IMR-90 (cell line): Measurements from ENCODE around the gene EGFL8. TPM values are rescaled to one million over a fixed set of nuclear protein-coding genes. Genes with fewer than 3 reads are reported as not detected.
A peak's percentile ranks its signal among the peaks of the same experiment; 100 is the strongest.

ENCODE experiments used
- ATAC-seq: fragments of 200-7000 bp; cut with Tn5 transposase; 2 replicates; pipeline ENCODE4 v1.9.1; 2020; ENCODE audit warnings: low read depth, mild to moderate bottlenecking, moderate library complexity
- BruUV-seq: library from RNA; stranded (reverse); fragments of 400-500 nt; replicated peaks from 2 replicates; lab custom pipeline; 2021; lab: Mats Ljungman, UMichigan
- CTCF ChIA-PET: fragments of 300-600 bp; formaldehyde crosslinking; extraction: SDS; loops from one replicate; lab custom pipeline; 2021; ENCODE audit warnings: antibody characterized with exemption; lab: Yijun Ruan, JAX
- POLR2A ChIA-PET: fragments of 300-600 bp; sonication (Branson Sonifier 250); formaldehyde crosslinking; loops from one replicate; lab custom pipeline; 2022; ENCODE audit warnings: antibody characterized with exemption; ENCODE audit not compliant: unreplicated experiment; lab: Charles Lee
- DNase-seq: peaks from one replicate; pipeline ENCODE4 v3.0.0; 2013
- H2AFZ ChIP-seq: replicated peaks from 2 replicates; pipeline ENCODE3; 2013; ENCODE audit warnings: low read length, mild to moderate bottlenecking; ENCODE audit not compliant: poor library complexity
- H2AK5ac ChIP-seq: 2 replicates; pipeline ENCODE4 v1.6.1; 2013; ENCODE audit warnings: low read depth, low read length, inconsistent platforms
- H2AK9ac ChIP-seq: replicated peaks from 2 replicates; pipeline ENCODE3; 2013; ENCODE audit warnings: mild to moderate bottlenecking, low read depth, low read length, moderate library complexity; ENCODE audit not compliant: poor library complexity
- H2BK120ac ChIP-seq: 2 replicates; pipeline ENCODE4 v1.6.1; 2013; ENCODE audit warnings: low read depth, low read length, inconsistent platforms
- H2BK15ac ChIP-seq: 3 replicates; pipeline ENCODE4 v1.6.1; 2013; ENCODE audit warnings: low read depth, low read length, inconsistent platforms
- H2BK20ac ChIP-seq: 2 replicates; pipeline ENCODE4 v1.6.1; 2013; ENCODE audit warnings: low read depth, mild to moderate bottlenecking, inconsistent platforms, low read length, moderate library complexity
- H2BK5ac ChIP-seq: 2 replicates; pipeline ENCODE4 v1.6.1; 2013; ENCODE audit warnings: mild to moderate bottlenecking, low read depth, low read length, inconsistent platforms; ENCODE audit not compliant: poor library complexity, severe bottlenecking
- H3K14ac ChIP-seq: replicated peaks from 2 replicates; pipeline ENCODE4 v1.6.1; 2013; ENCODE audit warnings: low read depth, low read length, inconsistent platforms
- H3K18ac ChIP-seq: 2 replicates; pipeline ENCODE4 v1.6.1; 2013; ENCODE audit warnings: low read depth, low read length, control low read depth
- H3K23ac ChIP-seq: 2 replicates; pipeline ENCODE4 v1.6.1; 2013; ENCODE audit warnings: low read depth, low read length, inconsistent platforms
- H3K27ac ChIP-seq: 2 replicates; pipeline ENCODE4 v1.5.1; 2013; ENCODE audit warnings: mild to moderate bottlenecking, control low read depth, low read length; ENCODE audit not compliant: insufficient read depth
- H3K27me3 ChIP-seq: 2 replicates; pipeline ENCODE4 v1.6.1; 2013; ENCODE audit warnings: low read length; ENCODE audit not compliant: control insufficient read depth, insufficient read depth
- H3K36me3 ChIP-seq: 2 replicates; pipeline ENCODE4 v1.6.1; 2013; ENCODE audit warnings: low read length, mixed read lengths; ENCODE audit not compliant: control insufficient read depth, insufficient read depth
- H3K4ac ChIP-seq: 2 replicates; pipeline ENCODE4 v1.6.1; 2013; ENCODE audit warnings: low read depth, low read length, inconsistent platforms
- H3K4me1 ChIP-seq: 2 replicates; pipeline ENCODE4 v1.6.1; 2013; ENCODE audit warnings: low read length, mixed read lengths; ENCODE audit not compliant: control insufficient read depth, insufficient read depth
- H3K4me2 ChIP-seq: 2 replicates; pipeline ENCODE4 v1.6.1; 2013; ENCODE audit warnings: low read depth, mild to moderate bottlenecking, control low read depth, low read length, moderate library complexity
- H3K4me3 ChIP-seq: 2 replicates; pipeline ENCODE4 v1.5.1; 2013; ENCODE audit warnings: low read depth, mild to moderate bottlenecking, control low read depth, low read length, moderate library complexity; ENCODE audit not compliant: insufficient read depth
- H3K56ac ChIP-seq: 2 replicates; pipeline ENCODE4 v1.6.1; 2013; ENCODE audit warnings: low read length, inconsistent platforms; ENCODE audit not compliant: insufficient read depth; ENCODE audit errors: extremely low read depth
- H3K79me1 ChIP-seq, 2 experiments: 2 replicates each; pipeline ENCODE4 v1.6.1; 2013; ENCODE audit warnings: low read length in 2 of 2, inconsistent platforms in 1 of 2, low read depth in 1 of 2
- H3K9ac ChIP-seq: 2 replicates; pipeline ENCODE4 v1.6.1; 2013; ENCODE audit warnings: low read depth, low read length, control low read depth
- H3K9me1 ChIP-seq: 2 replicates; pipeline ENCODE4 v1.6.1; 2013; ENCODE audit warnings: low read length, inconsistent platforms; ENCODE audit not compliant: insufficient read depth
- H3K9me3 ChIP-seq: 2 replicates; pipeline ENCODE4 v1.6.1; 2013; ENCODE audit warnings: low read length; ENCODE audit not compliant: control insufficient read depth, insufficient read depth
- H4K20me1 ChIP-seq: 2 replicates; pipeline ENCODE4 v1.6.1; 2013; ENCODE audit warnings: low read length, inconsistent platforms; ENCODE audit not compliant: insufficient read depth
- H4K5ac ChIP-seq: 2 replicates; pipeline ENCODE4 v1.6.1; 2013; ENCODE audit warnings: mild to moderate bottlenecking, low read depth, low read length, control low read depth
- H4K8ac ChIP-seq, 2 experiments: 2 replicates each; pipeline ENCODE4 v1.6.1; 2013; ENCODE audit warnings: low read depth in 2 of 2, low read length in 2 of 2, control low read depth in 1 of 2, inconsistent platforms in 1 of 2
- H4K91ac ChIP-seq: 2 replicates; pipeline ENCODE4 v1.6.1; 2013; ENCODE audit warnings: low read depth, low read length, inconsistent platforms; ENCODE audit not compliant: insufficient read depth
- CEBPB ChIP-seq: IDR thresholded peaks from 2 replicates; pipeline ENCODE4 v1.6.1; 2012; ENCODE audit warnings: low read depth, low read length, improper control_type of control experiment
- CHD1 ChIP-seq: IDR thresholded peaks from 2 replicates; pipeline ENCODE4 v1.6.1; 2012; ENCODE audit warnings: low read depth, low read length, improper control_type of control experiment
- MXI1 ChIP-seq: IDR thresholded peaks from 2 replicates; pipeline ENCODE4 v1.6.1; 2012; ENCODE audit warnings: low read depth, mild to moderate bottlenecking, low read length, moderate library complexity, borderline replicate concordance
- NFE2L2 ChIP-seq: fragments of 150-350 bp; IDR thresholded peaks from 2 replicates; pipeline ENCODE4 v1.6.1; 2016; ENCODE audit warnings: low read depth, mild to moderate bottlenecking, low read length
- POLR2A ChIP-seq: IDR thresholded peaks from 2 replicates; pipeline ENCODE4 v1.6.1; 2012; ENCODE audit warnings: mild to moderate bottlenecking, low read depth, low read length
- RAD21 ChIP-seq: IDR thresholded peaks from 2 replicates; pipeline ENCODE4 v1.6.1; 2012; ENCODE audit warnings: low read length, improper control_type of control experiment
- RCOR1 ChIP-seq: IDR thresholded peaks from 2 replicates; pipeline ENCODE4 v1.6.1; 2012; ENCODE audit warnings: mild to moderate bottlenecking, low read length, improper control_type of control experiment; ENCODE audit not compliant: insufficient replicate concordance
- RFX5 ChIP-seq: IDR thresholded peaks from 2 replicates; pipeline ENCODE4 v1.8.0; 2012; ENCODE audit warnings: low read depth, mild to moderate bottlenecking, low read length, moderate library complexity
- SMC3 ChIP-seq: fragments of 150-350 bp; IDR thresholded peaks from 2 replicates; pipeline ENCODE4 v1.6.1; 2016; ENCODE audit warnings: low read depth, mild to moderate bottlenecking, antibody characterized with exemption, low read length, moderate library complexity
- WGBS, 2 experiments: methylation state at CpG; one replicate each; pipeline versions ENCODE4 v1.1.5 to v1.1.7; 2013; ENCODE audit warnings: missing lambda C conversion rate in 2 of 2; ENCODE audit not compliant: insufficient read length in 1 of 2; ENCODE audit errors: extremely low coverage in 2 of 2; 5-methylcytosine and 5-hydroxymethylcytosine counted together
- dilution Hi-C: fragments of 300-500 bp; cut with HindIII; formaldehyde crosslinking; loops from one replicate; pipeline ENCODE4 v1.14.3; 2018; ENCODE audit warnings: low sequenced_read_pairs; ENCODE audit not compliant: unreplicated experiment
- in situ Hi-C: fragments of 300-500 bp; cut with MboI; formaldehyde crosslinking; loops from 3 replicates; pipeline ENCODE4 v1.14.3; 2019; ENCODE audit warnings: low sequenced_read_pairs, inconsistent platforms, mixed read lengths
- intact Hi-C: fragments of 100-400 bp; cut with micrococcal nuclease; formaldehyde crosslinking; loops from 2 replicates; pipeline ENCODE4 v1.10.0; 2022
- polyA plus RNA-seq, 3 experiments: library from polyadenylated mRNA; depleted of rRNA; stranded (reverse); fragments of >200 nt; gene quantifications; 2 replicates each; pipeline ENCODE4 v1.2.3, GENCODE V29; 2012; ENCODE audit warnings: low replicate concordance in 1 of 3
- total RNA-seq: library from RNA; depleted of rRNA; stranded (reverse); fragments of >200 nt; gene quantifications from 2 replicates; pipeline ENCODE4 v1.2.3, GENCODE V29; 2012

EGFL8 gene
- total and polyA plus RNA-seq, 2 of the 4 experiments (the other 2 are of a cell fraction), result 0.18 to 4.7 TPM

GRCh38 chr6:32128751-32129296 lies 35.6 kb upstream of the EGFL8 start:
- H3K9me3 ChIP-seq, result no peaks in the 10 kb centered on the region
- H3K14ac ChIP-seq, result 0 out of 2 replicates have a peak overlapping the region, but pooled peaks have one; percentile 46
- peaks cover 10% of the 10 kb centered on the region; the same call in 1 of the 2 replicates for H3K9me1 ChIP-seq
- peak overlapping the region; percentile 91 for H2AK5ac ChIP-seq
- H3K18ac ChIP-seq, result no peak overlapping the region
- dilution Hi-C loops, result no loop called here
- peak overlapping the region; percentile 18; the same call in 1 of the 2 replicates for H3K27ac ChIP-seq
- DNase-seq, result no peak
- no TSS peak for BruUV-seq
- H4K8ac ChIP-seq, result peak overlapping the region; percentile 84 to 96
- no peak overlapping the region for H2BK20ac ChIP-seq
- peak overlapping the region; percentile 73 for H2AK9ac ChIP-seq
- H3K9ac ChIP-seq, result no peak overlapping the region
- peak overlapping the region; percentile 63; the same call in 1 of the 3 replicates for H2BK15ac ChIP-seq
- TF ChIP-seq RFX5 (no peak), NFE2L2 (no peak), RCOR1 (no peak), POLR2A (no peak), CHD1 (no peak), SMC3 (no peak), MXI1 (no peak), CEBPB (no peak), RAD21 (no peak)
- CTCF ChIA-PET, result interaction anchor here (2.4 kb wide), 1 partner anchor 10 kb away, joined by 12 read pairs; no protein-coding TSS in a partner anchor
- H2BK5ac ChIP-seq, result no peak overlapping the region
- in situ Hi-C loops, result no loop called here
- POLR2A ChIA-PET, result interaction anchor here (0.6 to 1.0 kb wide), 2 partner anchors 15 to 53 kb away, joined by 3 read pairs; no protein-coding TSS in a partner anchor
- no peaks in the 10 kb centered on the region for H3K27me3 ChIP-seq
- H3K4me3 ChIP-seq, result no peak overlapping the region
- H3K4me2 ChIP-seq, result no peak overlapping the region; the same call in 1 of the 2 replicates
- peaks cover 31 to 47% of the 10 kb centered on the region in 2 experiments for H3K79me1 ChIP-seq
- H2AFZ ChIP-seq, result peak overlapping the region; percentile 84
- peak overlapping the region; percentile 89 for H4K91ac ChIP-seq
- H3K56ac ChIP-seq, result no peak overlapping the region
- H2BK120ac ChIP-seq, result peak overlapping the region; percentile 35; the same call in 1 of the 2 replicates
- WGBS, 2 experiments, result 96% methylated on average over 10 of the region's 13 CpGs; no CpG with 5 or more reads in 1 of the 2 experiments
- H3K36me3 ChIP-seq, result peaks cover 5% of the 10 kb centered on the region; the same call in 1 of the 2 replicates
- H3K23ac ChIP-seq, result no peak overlapping the region
- H4K5ac ChIP-seq, result peak overlapping the region; percentile 79
- peak overlapping the region; percentile 77; the same call in 1 of the 2 replicates for H3K4ac ChIP-seq
- intact Hi-C loops, result no loop called here
- no peak for ATAC-seq
- H4K20me1 ChIP-seq, result no peaks in the 10 kb centered on the region
- peaks cover 8% of the 10 kb centered on the region for H3K4me1 ChIP-seq
